Muscle of arm (tissue), 12 donors: ENCODE measurements around the gene DENND1B. TPM values are rescaled to one million over a fixed set of nuclear protein-coding genes. Genes with fewer than 3 reads are reported as not detected.
"Not testable (repeated sequence)": the region's sequence is repeated elsewhere in the genome, so short reads cannot be mapped to it uniquely, and the experiment has no call there.

Experiments used
- DNase-seq: peaks from one replicate; pipeline ENCODE4 v3.0.0-alpha.2; 2013
- polyA plus RNA-seq, 12 donors: library from polyadenylated mRNA; unstranded; fragments of 120-200 nt; gene quantifications; one replicate each; pipeline ENCODE4 v1.2.1, GENCODE V29; 2013; ENCODE audit not compliant: insufficient read length in 12 of 12

Gene DENND1B
- polyA plus RNA-seq, 12 donors = 3.6 to 7.2 (median 5.3) TPM; not detected in 1

DNA sequence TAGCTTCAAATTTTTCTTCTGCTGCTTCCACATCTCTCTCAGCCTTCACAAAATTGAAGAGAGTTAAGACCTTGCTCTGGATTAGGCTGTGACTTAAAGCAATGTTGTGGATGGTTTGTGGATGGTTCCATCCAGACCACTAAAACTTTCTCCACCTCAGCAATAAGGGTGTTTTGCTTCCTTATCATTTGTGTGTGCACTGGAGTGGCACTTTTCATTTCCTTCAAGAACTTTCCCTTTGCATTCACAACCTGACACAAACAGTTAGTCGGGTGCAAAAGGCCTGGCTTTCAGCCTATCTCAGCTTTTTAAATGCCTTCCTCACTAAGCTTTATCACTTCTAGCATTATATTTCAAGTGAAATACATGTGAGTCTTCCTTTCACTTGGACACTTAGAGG lies 30.3 kb downstream of the DENND1B start:
- no peak for DNase-seq

DNA sequence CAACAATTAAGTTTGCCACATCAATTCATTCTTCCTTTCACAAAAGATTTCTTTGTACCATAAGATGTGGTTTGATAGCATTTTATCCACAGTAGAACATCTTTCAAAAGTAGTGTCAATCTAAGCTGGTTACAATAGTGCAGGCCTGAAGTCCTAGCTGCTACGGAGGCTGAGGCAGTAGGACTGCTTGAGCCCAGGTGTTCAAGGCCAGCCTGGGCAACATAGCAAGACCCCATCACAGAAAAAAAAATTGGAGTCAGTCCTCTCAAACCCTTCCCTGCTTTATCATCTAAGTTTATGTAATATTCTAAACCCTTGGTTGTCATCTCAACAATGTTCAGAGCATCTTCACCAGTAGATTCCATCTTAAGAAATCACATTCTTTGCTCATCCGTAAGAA lies 31.7 kb downstream of the DENND1B start:
- DNase-seq = no peak

DNA sequence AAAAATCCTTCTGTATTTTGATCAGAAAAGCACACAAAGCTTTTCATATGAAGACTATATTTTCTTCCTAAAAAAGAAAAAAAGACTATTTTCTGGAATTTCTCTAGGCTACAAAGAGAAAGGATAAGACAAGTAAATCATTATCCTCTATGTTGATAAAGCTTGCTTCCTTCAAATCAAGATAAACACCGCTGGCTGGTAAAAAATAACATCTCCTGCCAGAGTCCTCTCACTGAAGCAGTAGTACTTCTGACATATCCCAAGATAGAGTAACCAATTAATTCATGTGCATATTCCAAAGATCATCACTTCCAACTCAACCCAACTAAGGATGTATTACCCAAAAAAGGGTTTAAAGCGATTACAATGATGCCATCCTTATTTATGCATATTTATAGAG lies 34.3 kb downstream of the DENND1B start:
- DNase-seq = no peak

DNA sequence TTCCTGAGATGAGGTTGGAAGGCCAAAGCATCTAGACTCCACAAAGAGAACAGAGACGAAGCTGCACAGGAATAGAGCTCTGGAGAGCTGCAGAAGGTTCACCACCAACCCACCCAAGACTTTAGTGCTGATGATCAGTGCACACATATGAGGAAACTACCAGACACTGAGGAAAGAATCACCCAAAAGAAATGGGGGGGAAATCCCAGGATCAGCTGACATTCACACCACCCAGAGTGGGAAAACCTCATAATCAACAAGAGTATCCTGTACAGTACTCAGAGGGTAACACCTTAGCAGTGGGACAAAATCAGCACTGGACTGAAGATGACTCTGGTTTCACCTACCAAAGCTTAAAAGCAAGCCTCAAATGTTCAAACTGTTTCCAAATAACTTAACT lies 36.4 kb downstream of the DENND1B start:
- DNase-seq = no peak

DNA sequence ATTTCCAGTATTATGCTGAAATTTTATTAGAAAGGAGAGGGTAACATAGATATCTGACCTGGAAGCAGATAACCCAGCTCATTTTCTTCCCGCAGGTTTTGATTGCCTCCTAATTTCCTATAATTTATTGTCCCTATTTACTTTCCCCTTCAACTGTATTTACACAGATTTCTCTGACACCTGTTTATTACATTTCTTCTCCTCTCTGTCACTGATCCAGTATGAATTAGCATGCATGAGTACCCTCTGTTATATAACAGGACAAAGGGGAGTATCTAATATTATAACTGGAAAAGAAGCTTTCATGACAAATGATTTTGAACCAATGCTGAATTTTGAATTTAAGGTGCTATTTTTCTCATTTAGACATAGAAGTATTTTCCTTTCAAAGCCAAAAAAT lies 37.4 kb downstream of the DENND1B start:
- no peak for DNase-seq

DNA sequence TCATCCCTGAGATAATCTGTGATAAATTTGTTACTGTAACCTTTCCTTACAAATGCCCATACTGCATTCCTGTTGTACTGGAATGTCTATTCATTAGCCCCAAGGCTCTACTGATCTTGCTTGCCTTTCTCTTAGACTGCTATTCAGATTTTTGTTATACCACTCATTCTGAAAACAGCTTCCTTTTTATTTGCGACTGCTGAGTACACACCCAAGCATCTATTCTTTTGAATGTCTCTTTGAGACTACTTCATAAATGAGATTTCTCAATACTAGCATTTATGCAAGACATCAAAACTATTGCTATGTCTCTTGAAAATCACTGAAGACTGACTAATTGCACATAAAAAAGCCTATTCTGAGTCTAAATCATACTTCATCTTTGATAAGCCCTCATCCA lies 38.6 kb downstream of the DENND1B start:
- DNase-seq = no peak

DNA sequence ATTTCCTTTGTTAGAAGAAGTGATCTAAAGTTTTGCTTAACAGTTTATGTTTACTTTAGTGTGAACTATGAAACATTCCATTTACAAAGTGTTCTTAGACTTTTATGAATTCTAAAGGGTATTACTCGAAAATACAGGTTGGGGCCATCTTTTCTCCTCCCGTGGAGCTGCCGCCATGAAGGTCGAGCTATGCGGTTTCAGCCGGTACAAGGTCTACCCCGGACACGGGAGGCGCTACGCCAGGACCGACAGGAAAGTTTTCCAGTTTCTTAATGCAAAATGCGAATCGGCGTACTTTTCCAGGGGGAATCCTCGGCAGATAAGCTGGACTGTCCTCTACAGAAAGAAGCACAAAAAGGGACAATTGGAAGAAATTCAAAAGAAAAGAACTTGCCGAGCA lies 39.8 kb downstream of the DENND1B start:
- DNase-seq = no peak

DNA sequence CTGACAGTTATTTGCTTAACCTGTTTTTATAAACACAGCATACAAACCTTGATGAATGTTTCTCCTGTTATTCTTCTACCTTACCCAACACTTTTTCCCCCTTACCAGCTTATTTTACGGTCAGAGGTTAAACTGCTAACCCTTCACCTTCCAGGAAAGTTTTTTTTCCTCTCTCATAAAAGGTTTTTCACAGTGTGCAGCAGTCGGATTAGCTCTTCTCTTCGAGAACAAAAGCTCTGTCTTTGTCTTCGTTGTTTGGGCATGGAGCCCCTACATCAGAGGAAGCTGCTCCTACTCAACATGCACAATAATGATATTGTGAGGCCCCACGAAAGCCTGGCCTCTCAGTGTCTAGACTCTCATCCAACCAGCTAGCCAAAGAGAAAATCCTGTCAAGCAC lies 42.0 kb downstream of the DENND1B start:
- no peak for DNase-seq

DNA sequence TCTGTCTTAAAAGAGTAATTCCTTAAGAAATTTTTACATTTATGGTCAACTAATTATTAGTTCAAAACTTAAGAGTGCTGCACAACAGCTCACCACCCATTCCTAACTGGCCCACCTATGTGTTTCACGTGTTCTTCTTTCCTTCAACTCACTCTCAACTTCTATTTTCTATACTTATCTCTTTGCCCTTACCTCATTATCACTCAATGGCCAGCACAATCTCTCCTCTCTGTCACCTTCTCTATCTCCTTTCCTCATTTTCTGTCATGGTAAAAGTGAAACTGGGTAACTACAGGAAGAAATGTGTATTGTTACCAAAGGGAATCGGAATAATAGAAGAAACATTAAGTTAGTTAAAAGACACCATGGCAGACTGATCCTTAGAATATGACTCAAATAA lies 43.1 kb downstream of the DENND1B start:
- DNase-seq = no peak

DNA sequence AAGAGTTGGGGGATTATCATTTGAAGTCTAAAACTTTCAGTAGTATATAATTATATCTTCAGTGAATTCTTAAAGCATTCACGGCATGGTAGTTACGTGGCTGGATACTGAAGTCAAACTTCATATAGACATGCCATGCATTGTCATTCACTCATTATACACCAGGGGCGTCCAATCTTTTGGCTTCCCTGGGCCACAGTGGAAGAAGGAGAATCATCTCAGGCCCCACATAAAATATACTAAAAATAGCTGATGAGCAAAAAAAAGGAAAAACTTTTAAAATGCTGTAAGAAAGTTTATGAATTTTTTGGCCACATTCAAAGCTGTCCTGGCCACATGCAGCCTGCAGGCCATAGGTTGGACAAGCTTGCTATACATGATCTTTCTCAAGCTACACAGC lies 43.8 kb downstream of the DENND1B start:
- DNase-seq = no peak

DNA sequence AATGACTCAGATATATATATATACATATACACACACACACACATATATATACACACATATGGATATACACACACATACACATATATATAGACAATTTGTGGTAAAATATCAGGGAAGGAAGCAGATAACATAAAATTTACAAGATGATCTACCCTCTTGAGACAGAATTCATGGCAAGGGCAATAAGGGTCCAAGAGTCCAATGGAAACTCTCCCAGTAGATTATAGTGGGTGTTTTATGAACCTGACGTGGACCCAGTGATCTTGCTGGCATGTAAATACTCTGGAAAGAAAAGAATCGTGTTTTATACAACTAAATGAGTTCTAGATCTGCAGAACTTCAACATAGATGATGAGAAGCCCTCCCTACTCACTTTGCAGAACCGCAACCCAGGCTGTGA lies 49.3 kb downstream of the DENND1B start:
- DNase-seq = no peak

DNA sequence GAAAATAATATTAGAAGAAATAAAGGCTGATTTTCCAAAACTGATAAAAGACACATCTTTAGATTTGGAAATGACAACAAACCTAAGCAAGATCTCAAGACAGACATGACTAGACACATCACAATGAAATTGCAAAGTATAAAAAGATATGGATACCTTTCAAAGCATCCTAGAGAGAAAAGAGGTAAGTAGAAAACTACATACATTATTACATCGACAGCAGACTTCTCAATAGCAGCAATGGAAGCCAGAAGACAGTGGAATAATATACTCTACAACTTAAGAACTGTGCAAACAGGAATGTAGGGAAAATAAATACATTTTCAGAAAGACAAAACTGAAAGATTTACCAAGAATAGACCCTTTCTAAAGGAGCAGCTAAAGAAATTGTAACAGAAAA lies 50.2 kb downstream of the DENND1B start:
- DNase-seq = no peak

DNA sequence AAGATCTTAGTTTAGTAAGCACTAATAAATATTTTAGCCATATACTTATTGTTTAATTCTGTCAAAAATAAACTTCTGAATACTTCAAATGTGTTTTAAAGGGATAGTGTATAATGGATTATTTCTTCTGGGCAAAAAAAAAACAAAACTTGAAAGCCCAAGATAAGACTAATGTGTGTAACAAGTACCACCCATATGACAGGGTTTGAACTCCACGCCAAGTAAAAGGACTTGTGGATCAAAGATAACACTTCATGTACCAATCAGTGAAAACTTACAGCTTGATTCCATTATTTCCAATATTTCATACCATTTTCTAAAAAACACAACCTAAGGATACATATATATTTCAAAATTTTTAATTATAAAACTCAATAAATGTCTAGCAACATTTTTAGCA lies 59.5 kb downstream of the DENND1B start:
- DNase-seq = no peak

DNA sequence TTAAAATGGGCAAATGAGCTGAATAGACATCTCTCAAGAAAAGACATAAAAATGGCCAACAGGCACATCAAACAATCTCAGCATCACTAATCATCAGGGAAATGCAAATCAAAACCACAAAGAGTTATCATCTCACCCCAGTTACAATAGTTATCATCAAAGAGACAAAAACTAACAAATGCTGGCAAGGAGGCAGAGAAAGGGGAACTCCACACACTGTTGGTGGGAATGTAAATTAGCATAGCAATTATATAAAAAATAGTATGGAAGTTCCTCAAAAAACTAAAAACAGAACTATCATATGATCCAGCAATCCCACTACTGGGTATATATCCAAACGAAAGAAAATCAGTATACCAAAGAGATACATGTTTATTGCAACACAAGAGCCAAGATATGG lies 68.7 kb downstream of the DENND1B start:
- DNase-seq = no peak

DNA sequence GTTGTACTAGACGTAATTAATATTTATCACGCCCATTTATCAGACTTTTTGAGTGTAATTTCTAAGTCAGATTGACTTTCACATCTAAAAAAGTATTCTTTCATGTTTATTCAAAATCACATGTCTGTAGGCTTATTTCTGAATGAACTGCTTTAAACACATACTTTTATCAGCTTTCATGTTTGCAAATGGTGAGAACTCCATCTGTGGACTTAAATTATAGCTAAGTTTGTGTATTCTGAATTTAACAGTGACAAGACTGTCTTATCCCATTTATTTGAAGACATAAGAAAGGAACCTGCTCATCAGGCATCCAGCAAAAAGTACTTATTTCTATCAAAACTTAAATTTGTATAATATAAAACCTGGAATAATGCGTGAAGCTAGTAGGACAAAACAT lies 69.3 kb downstream of the DENND1B start:
- DNase-seq = no peak

DNA sequence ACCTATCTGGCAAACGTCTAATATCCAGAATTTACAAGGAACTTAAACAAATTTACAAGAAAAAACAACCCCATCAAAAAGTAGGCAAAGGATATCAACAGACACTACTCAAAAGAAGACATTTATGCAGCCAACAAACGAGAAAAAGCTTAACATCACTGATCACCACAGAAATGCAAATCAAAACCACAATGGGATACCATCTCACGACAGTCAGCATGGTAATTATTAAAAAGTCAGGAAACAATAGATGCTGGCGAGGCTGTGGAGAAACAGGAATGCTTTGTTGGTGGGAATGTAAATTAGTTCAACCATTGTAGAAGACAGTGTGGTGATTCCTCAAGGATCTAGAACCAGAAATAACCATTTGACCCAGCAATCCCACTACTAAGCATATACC lies 74.6 kb downstream of the DENND1B start:
- DNase-seq = not testable (repeated sequence)

DNA sequence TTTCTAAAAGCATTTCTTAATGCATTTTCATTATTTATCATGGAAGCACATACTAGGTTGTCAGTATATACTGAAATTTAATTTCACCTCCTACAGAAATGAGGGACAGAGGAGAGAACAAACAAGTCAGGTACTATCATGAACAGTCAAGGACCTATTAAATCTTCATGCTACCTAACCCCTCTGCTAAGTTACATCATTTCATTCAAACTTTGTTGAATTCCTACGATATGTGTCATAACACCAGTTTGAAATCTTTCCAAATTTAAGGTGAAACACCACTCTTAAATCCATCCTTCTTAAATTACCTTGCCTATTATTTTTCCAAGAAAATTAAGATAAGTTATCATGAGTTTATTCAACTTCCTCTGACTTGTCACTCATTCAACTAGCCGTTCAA lies 78.9 kb downstream of the DENND1B start:
- DNase-seq = no peak

DNA sequence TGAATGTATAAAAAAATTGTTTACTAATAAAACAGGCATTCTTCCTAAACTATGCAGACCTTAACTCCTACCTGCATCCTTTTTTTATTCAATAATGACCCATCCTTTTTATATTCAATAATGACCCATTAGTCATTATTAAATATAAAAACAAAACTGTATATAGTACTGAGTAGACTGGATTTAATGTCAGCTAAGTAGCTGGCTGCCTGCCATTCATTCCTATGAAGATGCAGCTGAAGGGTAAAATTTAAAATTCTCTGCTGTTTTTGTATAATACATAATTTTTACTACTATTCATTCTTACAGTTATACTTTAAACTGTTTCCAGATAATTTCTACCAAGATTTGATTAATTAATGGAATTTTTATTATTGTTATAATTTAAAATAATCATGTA lies 79.3 kb downstream of the DENND1B start:
- no peak for DNase-seq

DNA sequence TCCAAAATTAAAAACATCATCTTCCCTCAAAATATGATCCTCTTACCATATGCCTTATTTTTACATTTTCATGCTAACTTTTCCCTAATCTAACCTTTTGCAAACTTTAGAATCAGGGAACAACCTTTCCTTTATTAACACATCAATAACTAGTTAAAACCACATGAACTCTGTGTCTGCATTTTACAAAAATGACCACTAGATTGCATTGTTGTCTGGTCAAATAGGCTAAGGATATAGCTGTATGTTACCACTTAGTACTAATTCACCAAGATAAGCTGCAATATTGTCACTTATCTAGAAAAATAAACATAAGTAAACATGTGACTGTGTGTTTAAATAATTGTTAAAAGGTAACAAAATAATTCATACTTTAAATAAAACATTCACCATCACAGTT lies 82.3 kb downstream of the DENND1B start:
- DNase-seq = no peak

DNA sequence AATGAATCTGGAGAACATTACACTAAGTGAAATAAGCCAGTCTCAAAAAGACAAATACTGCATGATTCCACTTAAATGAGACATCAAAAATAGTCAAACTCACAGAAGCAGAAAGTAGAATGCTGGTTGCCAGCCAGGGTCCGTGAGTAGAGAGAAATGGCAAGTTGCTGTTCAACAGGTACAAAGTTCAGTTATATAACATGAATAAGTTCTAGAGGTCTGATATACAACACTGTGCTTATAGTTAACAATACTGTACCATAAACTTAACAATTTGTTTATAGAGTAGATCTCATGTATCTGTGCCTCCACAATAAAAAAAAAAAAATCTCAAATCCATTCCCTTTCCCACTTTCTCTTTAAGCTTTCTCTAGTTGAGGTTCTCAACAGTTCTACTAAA lies 83.5 kb downstream of the DENND1B start:
- no peak for DNase-seq

DNA sequence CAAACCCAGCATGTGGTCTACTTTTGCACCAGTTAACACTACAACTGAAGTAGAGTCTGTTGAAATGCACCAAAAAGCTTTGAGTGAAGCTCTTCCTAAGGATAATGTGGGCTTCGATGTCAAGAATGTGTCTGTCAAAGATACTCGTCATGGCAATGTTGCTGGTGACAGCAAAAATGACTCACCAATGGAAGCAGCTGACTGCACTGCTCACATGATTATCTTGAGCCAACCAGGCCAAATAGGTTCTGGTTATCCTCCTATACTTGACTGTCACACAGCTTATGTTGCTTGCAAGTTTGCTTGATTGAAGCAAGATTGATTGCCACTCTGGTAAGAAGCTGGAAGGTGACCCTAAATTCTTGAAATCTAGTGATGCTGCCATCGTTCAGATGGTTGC lies 85.2 kb downstream of the DENND1B start:
- no peak for DNase-seq

DNA sequence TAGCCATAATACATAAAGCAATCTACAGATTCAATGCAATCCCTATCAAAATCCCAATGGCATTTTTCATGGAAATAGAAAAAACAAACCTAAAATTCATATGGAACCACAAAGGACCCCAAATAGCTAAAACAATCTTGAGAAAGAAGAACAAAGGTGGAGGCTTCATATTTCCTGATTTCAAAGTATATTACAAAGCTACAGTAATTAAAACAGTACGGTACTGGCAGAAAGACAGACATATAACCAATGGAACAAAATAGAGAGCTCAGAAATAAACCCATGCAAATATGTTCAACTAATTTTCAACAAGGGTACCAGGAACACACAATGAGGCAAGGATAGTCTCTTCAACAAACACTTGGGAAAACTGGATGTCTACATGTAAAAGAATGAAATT lies 87.0 kb downstream of the DENND1B start:
- no peak for DNase-seq

DNA sequence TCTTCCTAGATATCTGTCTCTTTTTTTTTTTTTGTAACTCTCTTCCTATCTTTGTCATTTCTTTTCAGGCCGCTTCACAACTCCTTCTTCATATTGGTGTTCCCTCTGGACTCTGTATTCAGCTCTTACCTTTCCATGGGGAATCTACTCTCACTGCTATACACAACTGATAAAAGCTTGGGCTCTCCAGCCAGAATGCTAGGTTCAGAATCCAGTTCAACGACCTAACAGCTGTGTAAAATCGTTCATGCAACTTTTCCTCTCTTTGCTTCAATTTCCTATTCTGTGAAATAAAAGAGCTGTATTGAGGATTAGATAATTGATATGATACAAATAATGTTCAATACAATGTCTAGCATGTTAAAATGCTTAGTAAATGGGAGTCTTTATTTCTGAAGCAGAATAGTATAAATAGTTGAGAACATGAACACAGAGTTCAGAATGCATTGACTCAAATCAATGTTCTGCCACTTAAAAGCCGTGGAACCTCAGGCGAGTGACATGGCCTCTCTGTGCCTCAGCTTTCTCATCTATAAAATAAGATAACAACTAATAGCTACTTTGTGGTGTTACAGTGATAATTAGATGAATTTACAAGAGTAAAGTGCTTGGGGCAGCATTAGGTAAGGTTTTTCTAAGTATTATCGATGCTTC lies 88.5 kb downstream of the DENND1B start:
- no peak for DNase-seq

DNA sequence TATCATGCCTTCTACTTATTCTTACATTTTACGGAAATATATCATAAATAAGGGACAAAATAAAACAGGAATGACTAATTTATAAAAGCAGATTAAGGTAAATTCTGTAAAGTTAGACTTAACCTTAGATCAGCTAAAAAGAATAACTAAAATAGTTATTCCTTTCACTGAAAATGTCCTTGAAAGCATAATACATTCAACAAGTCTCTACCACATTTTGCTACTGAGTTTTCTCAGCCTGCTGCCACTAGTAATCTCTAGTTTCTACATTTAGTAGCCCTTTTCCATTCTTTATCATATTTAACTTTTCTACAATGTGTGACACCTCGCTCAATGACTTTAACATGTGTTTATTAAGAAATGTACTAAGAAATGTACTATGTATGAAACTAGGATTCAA lies 89.0 kb downstream of the DENND1B start:
- no peak for DNase-seq

DNA sequence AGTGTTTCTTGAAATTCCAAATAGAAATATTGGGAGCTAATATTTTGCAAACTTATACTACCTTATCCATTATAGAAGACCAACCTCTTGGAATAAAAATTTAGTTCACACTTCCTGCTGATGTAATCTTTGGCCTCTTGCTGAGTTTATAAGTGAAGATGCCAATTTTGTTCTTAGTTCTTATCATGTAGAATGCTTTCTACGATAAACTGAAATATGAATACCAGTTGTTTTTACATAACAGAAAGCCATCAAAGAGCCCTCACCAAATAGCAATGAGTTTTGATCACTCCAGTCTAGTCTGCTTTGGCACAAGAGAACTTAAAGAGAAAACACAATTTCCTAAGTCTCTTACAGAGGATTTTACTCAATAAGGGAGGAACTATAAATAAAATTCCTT lies 89.5 kb downstream of the DENND1B start:
- no peak for DNase-seq
